ENCODE measurements around the gene ADAMTS5.

The ADAMTS5 gene

GRCh38 chr21:26967062-26967913, at the start of gene ADAMTS5:
Gene ADAMTS5 (minus strand): TSS chr21:26967088. CDS start chr21:26966391, 697 bp downstream.
- DNase-seq (ENCODE audit: low read depth): no peak

- DNase-seq (ENCODE audit: low read depth): no peak
Observed at GRCh38 chr21:27001526-27001925, 34.6 kb upstream of the ADAMTS5 start.

GRCh38 chr21:26983576-26983975, 16.7 kb upstream of the ADAMTS5 start:
- DNase-seq (ENCODE audit: low read depth): no peak

GRCh38 chr21:26982767-26983166, 15.9 kb upstream of the ADAMTS5 start:
- DNase-seq (ENCODE audit: low read depth): no peak

GRCh38 chr21:26977746-26978145, 10.9 kb upstream of the ADAMTS5 start:
- no peak for DNase-seq (ENCODE audit: low read depth)

GRCh38 chr21:26973226-26973625, 6.3 kb upstream of the ADAMTS5 start:
- no peak for DNase-seq (ENCODE audit: low read depth)

- no peak for DNase-seq (ENCODE audit: low read depth)
Observed at GRCh38 chr21:26972192-26972591, 5.3 kb upstream of the ADAMTS5 start.

GRCh38 chr21:26969971-26970725, 3.3 kb upstream of the ADAMTS5 start:
- DNase-seq (ENCODE audit: low read depth): no peak

GRCh38 chr21:26966649-26967061, 233 bp downstream of the ADAMTS5 start:
- DNase-seq (ENCODE audit: low read depth): no peak

GRCh38 chr21:26965907-26966581, 844 bp downstream of the ADAMTS5 start:
- DNase-seq (ENCODE audit: low read depth): no peak

- DNase-seq (ENCODE audit: low read depth): no peak
Observed at GRCh38 chr21:26965040-26965906, 1.6 kb downstream of the ADAMTS5 start.

GRCh38 chr21:26964170-26964778, 2.6 kb downstream of the ADAMTS5 start:
- DNase-seq (ENCODE audit: low read depth): no peak

GRCh38 chr21:26962621-26963181, 4.2 kb downstream of the ADAMTS5 start:
- no peak for DNase-seq (ENCODE audit: low read depth)

- no peak for DNase-seq (ENCODE audit: low read depth)
Observed at GRCh38 chr21:26961698-26962097, 5.2 kb downstream of the ADAMTS5 start.

- no peak for DNase-seq (ENCODE audit: low read depth)
Observed at GRCh38 chr21:26958788-26959187, 8.1 kb downstream of the ADAMTS5 start.

- DNase-seq (ENCODE audit: low read depth): no peak
Observed at GRCh38 chr21:26956813-26957212, 10.1 kb downstream of the ADAMTS5 start.

- no peak for DNase-seq (ENCODE audit: low read depth)
Observed at GRCh38 chr21:26956216-26956615, 10.7 kb downstream of the ADAMTS5 start.

GRCh38 chr21:26954662-26955121, 12.2 kb downstream of the ADAMTS5 start:
- no peak for DNase-seq (ENCODE audit: low read depth)

- no peak for DNase-seq (ENCODE audit: low read depth)
Observed at GRCh38 chr21:26952374-26953066, 14.4 kb downstream of the ADAMTS5 start.

- no peak for DNase-seq (ENCODE audit: low read depth)
Observed at GRCh38 chr21:26949830-26950229, 17.1 kb downstream of the ADAMTS5 start.
